ENCODE data around the gene CLCN5.

GRCh38 chrX:49972328-49972860, 50.0 kb downstream of the CLCN5 start:
- TF ChIP-seq CTCF (IDR thresholded peaks at IDR 0.05) = no peak
- TF ChIP-seq EP300 (IDR thresholded peaks at IDR 0.05) = no peak
